ENCODE data around the gene CHMP3. TPM values are rescaled to one million over a fixed set of nuclear protein-coding genes. Genes with fewer than 3 reads are reported as not detected.
"Not testable (repeated sequence)": the region's sequence is repeated elsewhere in the genome, so short reads cannot be mapped to it uniquely, and the experiment has no call there.

CHMP3 gene
- total RNA-seq, 1 experiment from 2014 or later, result 69.2 TPM

DNA sequence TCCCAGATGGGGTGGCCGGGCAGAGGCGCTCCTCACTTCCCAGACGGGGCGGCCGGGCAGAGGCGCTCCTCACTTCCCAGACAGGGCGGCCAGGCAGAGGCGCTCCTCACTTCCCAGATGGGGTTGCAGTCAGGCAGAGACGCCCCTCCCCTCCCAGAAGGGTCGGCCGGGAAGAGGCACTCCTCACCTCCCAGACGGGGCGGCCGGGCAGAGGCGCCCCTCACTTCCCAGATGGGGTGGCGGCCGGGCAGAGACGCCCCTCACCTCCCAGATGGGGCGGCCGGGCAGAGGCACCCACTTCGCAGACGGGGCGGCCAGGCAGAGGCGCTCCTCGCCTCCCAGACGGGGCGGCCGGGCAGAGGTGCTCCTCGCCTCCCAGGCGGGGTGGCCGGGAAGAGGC lies 13.8 kb downstream of the CHMP3 start:
- not testable (repeated sequence) for DNase-seq (ENCODE audit: low spot score)

GRCh38 chr2:86548913-86549396 lies 14.3 kb downstream of the CHMP3 start:
- not testable (repeated sequence) for DNase-seq (ENCODE audit: low spot score)

DNA sequence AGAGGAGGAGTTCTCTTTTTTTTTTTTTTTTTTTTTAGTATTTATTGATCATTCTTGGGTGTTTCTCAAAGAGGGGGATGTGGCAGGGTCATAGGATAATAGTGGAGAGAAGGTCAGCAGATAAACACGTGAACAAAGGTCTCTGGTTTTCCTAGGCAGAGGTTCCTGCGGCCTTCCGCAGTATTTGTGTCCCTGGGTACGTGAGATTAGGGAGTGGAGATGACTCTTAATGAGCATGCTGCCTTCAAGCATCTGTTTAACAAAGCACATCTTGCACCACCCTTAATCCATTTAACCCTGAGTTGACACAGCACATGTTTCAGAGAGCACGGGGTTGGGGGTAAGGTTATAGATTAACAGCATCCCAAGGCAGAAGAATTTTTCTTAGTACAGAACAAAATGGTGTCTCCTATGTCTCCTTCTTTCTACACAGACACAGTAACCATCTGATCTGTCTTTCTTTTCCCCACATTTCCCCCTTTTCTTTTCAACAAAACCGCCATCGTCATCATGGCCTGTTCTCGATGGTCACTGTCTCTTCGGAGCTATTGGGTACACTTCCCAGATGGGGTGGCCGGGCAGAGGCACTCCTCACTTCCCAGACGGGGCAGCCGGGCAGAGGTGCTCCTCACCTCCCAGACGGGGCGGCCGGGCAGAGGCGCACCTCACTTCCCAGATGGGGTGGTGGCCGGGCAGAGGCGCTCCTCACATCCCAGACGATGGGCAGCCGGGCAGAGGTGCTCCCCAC lies 14.9 kb downstream of the CHMP3 start:
- DNase-seq (ENCODE audit: low spot score), result not testable (repeated sequence)

- not testable (repeated sequence) for DNase-seq (ENCODE audit: low spot score)
Observed at GRCh38 chr2:86545296-86545924, 17.8 kb downstream of the CHMP3 start.

DNA sequence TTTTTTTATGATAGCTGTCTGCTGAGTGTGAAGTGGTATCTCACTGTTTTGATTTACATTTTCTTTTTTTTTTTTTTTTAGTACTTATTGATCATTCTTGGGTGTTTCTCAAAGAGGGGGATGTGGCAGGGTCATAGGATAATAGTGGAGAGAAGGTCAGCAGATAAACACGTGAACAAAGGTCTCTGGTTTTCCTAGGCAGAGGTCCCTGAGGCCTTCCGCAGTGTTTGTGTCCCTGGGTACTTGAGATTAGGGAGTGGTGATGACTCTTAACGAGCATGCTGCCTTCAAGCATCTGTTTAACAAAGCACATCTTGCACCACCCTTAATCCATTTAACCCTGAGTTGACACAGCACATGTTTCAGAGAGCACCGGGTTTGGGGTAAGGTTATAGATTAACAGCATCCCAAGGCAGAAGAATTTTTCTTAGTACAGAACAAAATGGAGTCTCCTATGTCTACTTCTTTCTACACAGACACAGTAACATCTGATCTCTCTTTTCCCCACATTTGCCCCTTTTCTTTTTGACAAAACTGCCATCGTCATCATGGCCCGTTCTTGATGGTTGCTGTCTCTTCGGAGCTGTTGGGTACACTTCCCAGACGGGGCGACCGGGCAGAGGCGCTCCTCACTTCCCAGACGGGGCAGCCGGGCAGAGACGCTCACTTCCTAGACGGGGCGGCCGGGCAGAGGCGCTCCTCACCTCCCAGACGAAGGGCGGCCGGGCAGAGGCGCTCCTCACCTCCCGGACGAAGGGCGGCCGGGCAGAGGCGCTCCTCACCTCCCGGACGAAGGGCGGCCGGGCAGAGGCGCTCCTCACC lies 18.8 kb downstream of the CHMP3 start:
- not testable (repeated sequence) for DNase-seq (ENCODE audit: low spot score)

DNA sequence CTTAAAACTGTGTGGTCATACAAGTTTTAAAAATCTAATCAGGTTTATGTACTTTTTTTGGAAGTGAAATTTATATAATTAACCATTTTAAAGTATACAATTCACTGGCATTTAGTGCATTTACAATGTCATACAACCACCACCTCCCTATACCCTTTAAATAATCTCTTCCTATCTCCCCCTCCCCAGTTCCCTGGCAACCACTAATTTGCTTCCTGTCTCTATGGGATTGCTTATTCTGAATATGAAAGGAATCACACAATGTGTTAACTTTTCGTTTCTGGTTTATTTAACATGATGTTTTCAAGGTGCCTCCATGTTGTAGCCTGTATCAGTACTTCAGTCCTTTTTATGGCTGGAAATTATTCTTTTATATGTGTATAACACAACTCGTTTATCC lies 19.4 kb downstream of the CHMP3 start:
- no peak for DNase-seq (ENCODE audit: low spot score)

- DNase-seq (ENCODE audit: low spot score), result no peak
Observed at GRCh38 chr2:86543335-86543734, 19.9 kb downstream of the CHMP3 start.

DNA sequence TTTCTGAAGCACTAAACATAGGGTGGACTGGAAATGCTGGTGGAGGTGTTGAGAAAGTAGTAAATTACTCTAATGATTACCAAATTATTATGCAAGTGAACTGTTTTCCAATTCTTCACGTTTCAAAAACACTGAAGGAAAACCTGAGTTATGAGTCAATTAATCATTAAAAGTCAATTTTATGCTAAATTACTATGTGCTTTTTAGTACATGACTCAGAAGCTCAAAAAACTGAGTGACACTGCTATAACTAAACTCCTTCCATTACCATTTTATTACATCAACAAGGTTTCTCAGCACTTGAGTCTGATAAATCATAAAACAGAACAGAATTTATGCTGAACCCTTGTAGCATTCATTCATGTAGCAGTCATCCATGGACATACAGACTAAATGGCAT lies 20.4 kb downstream of the CHMP3 start:
- no peak for DNase-seq (ENCODE audit: low spot score)

GRCh38 chr2:86541334-86541733 lies 21.9 kb downstream of the CHMP3 start:
- DNase-seq (ENCODE audit: low spot score), result no peak

DNA sequence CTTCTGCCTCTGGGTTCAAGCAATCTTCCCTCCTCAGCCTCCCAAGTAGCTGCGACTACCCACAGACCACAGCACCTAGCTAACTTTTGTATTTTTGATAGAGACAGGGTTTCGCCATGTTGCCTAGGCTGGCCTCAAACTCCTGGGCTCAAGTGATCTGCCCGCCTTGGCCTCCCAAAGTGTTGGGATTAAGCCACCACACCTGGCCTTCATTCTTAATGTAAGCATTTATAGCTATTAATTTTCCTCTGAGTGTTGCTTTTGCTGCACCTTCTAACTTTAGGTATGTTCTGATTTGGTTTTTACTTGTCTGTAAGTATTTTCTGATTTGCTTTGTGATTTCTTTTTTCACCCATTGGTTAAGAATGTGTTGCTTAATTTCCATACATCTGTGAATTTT lies 29.7 kb downstream of the CHMP3 start:
- no peak for DNase-seq (ENCODE audit: low spot score)

GRCh38 chr2:86525421-86526340 lies 37.6 kb downstream of the CHMP3 start:
- DNase-seq (ENCODE audit: low spot score), result no peak

- no peak for DNase-seq (ENCODE audit: low spot score)
Observed at GRCh38 chr2:86523491-86523890, 39.8 kb downstream of the CHMP3 start.

DNA sequence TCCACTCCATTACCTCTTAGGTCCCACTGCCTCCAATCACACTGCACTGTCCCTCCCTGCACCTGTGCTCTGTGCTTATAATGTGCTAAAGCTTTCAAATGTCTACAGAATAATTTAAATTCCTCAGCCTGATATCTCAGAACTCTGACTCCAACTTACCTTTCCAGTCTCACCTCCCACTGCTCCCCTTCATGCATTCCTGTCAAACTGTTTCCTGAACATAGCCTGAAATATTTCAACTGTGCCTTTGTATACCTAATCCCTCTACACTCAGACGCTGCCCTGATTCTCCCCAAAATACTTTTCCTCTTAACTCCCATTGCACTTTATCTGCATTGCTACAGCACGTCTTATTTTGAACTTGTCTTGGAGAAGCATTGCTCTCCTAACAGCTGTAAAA lies 40.5 kb downstream of the CHMP3 start:
- no peak for DNase-seq (ENCODE audit: low spot score)

DNA sequence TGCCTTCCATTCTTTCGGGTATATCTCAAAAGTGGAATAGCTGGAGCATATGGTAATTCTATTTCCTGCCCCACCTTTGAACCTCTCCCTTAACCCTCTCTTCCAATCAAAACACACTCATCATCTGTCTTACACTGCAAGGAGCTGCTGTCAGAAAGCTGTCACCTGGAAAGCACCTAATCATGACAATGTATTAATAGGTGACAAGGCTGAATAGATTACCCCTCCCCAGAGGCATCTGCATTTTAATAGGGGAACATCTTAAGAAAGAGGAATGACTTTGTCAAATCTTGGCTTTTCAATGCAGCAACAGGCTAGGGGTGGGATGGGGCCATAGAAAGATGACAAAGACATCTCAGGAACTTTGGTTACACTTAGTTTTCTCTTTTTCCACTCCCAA lies 41.3 kb downstream of the CHMP3 start:
- DNase-seq (ENCODE audit: low spot score), result no peak

GRCh38 chr2:86520153-86520552 lies 43.1 kb downstream of the CHMP3 start:
- DNase-seq (ENCODE audit: low spot score), result no peak

GRCh38 chr2:86519349-86519748 lies 43.9 kb downstream of the CHMP3 start:
- no peak for DNase-seq (ENCODE audit: low spot score)

DNA sequence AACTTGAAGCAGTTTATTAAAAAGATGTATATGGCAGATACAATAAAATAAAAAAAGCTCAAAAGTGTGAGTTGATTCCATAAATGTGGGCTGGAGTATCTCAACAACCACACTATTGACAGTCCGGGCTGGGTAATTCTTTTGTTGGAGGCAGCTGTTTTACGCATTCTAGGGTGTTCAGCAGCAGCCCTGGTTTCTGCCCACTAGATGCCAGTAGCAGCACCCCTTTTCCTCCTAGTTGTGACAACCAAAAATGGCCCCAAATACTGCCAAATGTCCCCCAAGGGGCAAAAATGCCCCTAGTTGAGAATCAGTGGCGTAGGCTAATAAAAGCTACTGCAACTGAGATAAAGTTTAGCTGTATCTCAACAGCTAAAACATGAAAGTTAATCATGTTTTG lies 44.8 kb downstream of the CHMP3 start:
- peak; percentile 10 for DNase-seq (ENCODE audit: low spot score)

DNA sequence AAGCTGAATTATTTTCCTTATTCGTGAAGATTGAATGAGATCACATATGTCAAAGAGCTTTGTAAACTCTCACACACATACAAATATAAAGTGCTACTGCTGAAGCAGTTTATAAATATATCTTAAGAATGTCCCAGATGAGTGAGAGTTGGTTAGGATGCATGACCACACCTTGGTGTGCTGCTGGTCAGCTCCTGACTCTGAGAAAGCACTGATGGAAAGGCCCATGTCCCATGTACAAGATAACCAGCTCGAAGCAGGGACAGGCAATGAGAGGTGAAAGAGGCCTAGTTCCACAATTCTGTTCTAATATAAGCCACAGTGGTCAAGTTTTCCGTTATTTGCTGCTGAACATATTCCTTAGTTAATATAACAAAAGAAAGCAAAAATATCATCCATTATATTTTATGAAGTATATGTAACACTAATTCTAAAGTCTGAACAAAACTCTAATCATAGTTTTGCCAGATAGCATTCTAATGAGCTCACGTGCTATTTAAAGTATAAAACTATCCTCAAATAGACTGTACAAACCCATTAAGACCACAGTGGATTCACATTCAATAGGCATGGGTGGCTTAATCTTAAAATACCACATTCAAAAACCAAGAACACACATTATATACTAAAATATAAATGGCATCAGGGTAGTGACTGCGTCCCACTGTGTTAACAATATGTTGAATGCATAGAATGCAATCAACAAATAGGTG lies 49.1 kb downstream of the CHMP3 start:
- DNase-seq (ENCODE audit: low spot score), result no peak

- no peak for DNase-seq (ENCODE audit: low spot score)
Observed at GRCh38 chr2:86512892-86513291, 50.4 kb downstream of the CHMP3 start.

DNA sequence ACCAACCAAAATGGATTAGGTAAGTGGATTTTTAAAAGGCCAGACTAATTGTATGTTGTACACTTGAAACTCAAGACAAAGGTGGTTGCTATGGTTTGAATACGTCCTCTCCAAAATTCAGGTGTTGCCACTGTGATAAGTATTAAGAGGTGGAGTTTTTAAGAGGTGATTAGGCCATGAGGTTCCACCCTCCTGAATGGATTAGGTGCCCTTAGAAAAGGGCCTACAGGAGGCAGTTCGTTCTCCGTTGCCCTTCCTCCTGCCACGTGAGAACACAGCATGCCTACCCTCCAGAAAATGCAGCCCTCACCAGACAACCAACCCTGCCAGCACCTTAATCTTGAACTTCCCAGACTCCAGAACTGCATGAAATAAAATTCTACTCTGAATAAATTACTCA lies 51.2 kb downstream of the CHMP3 start:
- DNase-seq (ENCODE audit: low spot score), result no peak

DNA sequence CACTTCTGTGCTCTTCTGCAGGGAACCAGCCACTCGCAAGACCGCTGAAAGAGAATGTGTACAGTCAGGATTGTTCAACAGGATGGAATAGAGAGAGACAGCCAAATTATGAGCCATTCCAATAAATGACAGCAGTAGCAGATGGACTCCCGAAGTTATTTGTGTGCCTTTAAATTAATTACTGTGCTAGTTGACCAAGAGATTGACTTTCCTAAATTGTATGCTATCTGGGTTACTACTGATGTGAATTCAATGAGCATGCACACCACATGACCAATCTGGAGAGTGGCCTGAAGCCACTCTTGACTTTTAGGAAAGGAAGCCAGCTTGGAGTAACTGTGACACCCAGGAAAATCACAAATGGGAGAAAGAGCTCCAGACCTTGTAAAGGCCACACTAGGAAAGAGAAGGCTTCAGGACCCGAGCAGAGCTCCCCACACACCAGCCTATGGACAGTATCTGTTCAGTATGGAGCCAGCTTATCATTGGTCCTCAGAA lies 52.8 kb downstream of the CHMP3 start:
- DNase-seq (ENCODE audit: low spot score), result no peak

All from H4 (cell line).